ENCODE data around the gene KLHL41. TPM values are rescaled to one million over a fixed set of nuclear protein-coding genes. Genes with fewer than 3 reads are reported as not detected.

KLHL41 gene
- total and polyA plus RNA-seq, 4 donors: 0.30 to 1.6 (median 1.1) TPM

DNA sequence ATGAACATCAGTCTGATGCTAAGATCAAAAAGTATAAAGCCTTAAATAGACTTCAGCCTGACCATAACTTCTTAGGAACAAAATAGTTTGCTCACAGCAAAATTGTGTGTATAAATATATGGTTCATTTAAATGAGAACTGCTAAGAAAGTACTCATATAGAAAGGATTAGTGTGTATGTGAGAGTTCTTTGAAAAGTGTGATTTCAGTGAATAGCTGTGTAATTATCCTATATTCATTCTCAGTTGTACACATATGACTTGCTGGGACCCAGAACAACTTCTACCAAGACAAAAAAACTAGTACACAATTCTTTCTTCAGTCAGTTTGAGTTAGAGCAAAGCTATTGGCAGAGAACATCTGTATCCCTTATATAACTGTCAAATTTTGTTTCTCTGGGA lies 23.0 kb upstream of the KLHL41 start:
- H3K9ac ChIP-seq (ENCODE audit: insufficient read depth in 1 of 2, low read length in 2 of 2): no peak overlapping the region
- ATAC-seq (ENCODE audit: insufficient read depth, low FRiP score) (no peak), DNase-seq (no peak)
- H3K9me3 ChIP-seq (ENCODE audit: control insufficient read depth in 4 of 4, insufficient read depth in 3 of 4, low read length in 3 of 4): no peaks in the 10 kb centered on the region
- no peak overlapping the region for H3K4me3 ChIP-seq
- H3K4me1 ChIP-seq (ENCODE audit: control insufficient read depth in 5 of 5, insufficient read depth in 5 of 5, low read length in 5 of 5): no peaks in the 10 kb centered on the region
- H3K27me3 ChIP-seq (ENCODE audit: control insufficient read depth in 3 of 3, insufficient read depth in 3 of 3, low read length in 2 of 3): no peaks in the 10 kb centered on the region
- no peak overlapping the region for H3K27ac ChIP-seq (ENCODE audit: low read depth in 1 of 2, low read length in 1 of 2)
- peaks cover 8 to 17% (median 13%) of the 10 kb centered on the region in 4 donors for H3K36me3 ChIP-seq (ENCODE audit: control insufficient read depth in 4 of 4, insufficient read depth in 4 of 4, low read length in 4 of 4)
- TF ChIP-seq, protein P1, sequence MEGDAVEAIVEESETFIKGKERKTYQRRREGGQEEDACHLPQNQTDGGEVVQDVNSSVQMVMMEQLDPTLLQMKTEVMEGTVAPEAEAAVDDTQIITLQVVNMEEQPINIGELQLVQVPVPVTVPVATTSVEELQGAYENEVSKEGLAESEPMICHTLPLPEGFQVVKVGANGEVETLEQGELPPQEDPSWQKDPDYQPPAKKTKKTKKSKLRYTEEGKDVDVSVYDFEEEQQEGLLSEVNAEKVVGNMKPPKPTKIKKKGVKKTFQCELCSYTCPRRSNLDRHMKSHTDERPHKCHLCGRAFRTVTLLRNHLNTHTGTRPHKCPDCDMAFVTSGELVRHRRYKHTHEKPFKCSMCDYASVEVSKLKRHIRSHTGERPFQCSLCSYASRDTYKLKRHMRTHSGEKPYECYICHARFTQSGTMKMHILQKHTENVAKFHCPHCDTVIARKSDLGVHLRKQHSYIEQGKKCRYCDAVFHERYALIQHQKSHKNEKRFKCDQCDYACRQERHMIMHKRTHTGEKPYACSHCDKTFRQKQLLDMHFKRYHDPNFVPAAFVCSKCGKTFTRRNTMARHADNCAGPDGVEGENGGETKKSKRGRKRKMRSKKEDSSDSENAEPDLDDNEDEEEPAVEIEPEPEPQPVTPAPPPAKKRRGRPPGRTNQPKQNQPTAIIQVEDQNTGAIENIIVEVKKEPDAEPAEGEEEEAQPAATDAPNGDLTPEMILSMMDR (IDR thresholded peaks at IDR 0.05; ENCODE audit: control extremely low read depth, extremely low read depth): no peak

GRCh38 chr2:169490834-169491233 lies 18.7 kb upstream of the KLHL41 start:
- H3K36me3 ChIP-seq (ENCODE audit: control insufficient read depth in 4 of 4, insufficient read depth in 4 of 4, low read length in 4 of 4): peaks cover 0 to 10% (median 6%) of the 10 kb centered on the region in 4 donors
- ATAC-seq (ENCODE audit: insufficient read depth, low FRiP score): no peak
- no peaks in the 10 kb centered on the region for H3K4me1 ChIP-seq (ENCODE audit: control insufficient read depth in 5 of 5, insufficient read depth in 5 of 5, low read length in 5 of 5)
- no peaks in the 10 kb centered on the region for H3K9me3 ChIP-seq (ENCODE audit: control insufficient read depth in 4 of 4, insufficient read depth in 3 of 4, low read length in 3 of 4)
- no peak for DNase-seq
- TF ChIP-seq, protein P1 (IDR thresholded peaks at IDR 0.05; ENCODE audit: control extremely low read depth, extremely low read depth): no peak
- no peak overlapping the region for H3K4me3 ChIP-seq
- no peak overlapping the region for H3K9ac ChIP-seq (ENCODE audit: insufficient read depth in 1 of 2, low read length in 2 of 2)
- no peak overlapping the region for H3K27ac ChIP-seq (ENCODE audit: low read depth in 1 of 2, low read length in 1 of 2)
- H3K27me3 ChIP-seq (ENCODE audit: control insufficient read depth in 3 of 3, insufficient read depth in 3 of 3, low read length in 2 of 3): no peaks in the 10 kb centered on the region

- peaks cover 0 to 11% (median 6%) of the 10 kb centered on the region in 4 donors for H3K36me3 ChIP-seq (ENCODE audit: control insufficient read depth in 4 of 4, insufficient read depth in 4 of 4, low read length in 4 of 4)
- H3K27me3 ChIP-seq (ENCODE audit: control insufficient read depth in 3 of 3, insufficient read depth in 3 of 3, low read length in 2 of 3): no peaks in the 10 kb centered on the region
- H3K4me1 ChIP-seq (ENCODE audit: control insufficient read depth in 5 of 5, insufficient read depth in 5 of 5, low read length in 5 of 5): no peaks in the 10 kb centered on the region
- H3K9me3 ChIP-seq (ENCODE audit: control insufficient read depth in 4 of 4, insufficient read depth in 3 of 4, low read length in 3 of 4): no peaks in the 10 kb centered on the region
- no peak overlapping the region for H3K9ac ChIP-seq (ENCODE audit: insufficient read depth in 1 of 2, low read length in 2 of 2)
- H3K27ac ChIP-seq (ENCODE audit: low read depth in 1 of 2, low read length in 1 of 2): no peak overlapping the region
- TF ChIP-seq, protein P1 (IDR thresholded peaks at IDR 0.05; ENCODE audit: control extremely low read depth, extremely low read depth): no peak
- ATAC-seq (ENCODE audit: insufficient read depth, low FRiP score) (no peak), DNase-seq (no peak)
- H3K4me3 ChIP-seq: no peak overlapping the region
Measured at GRCh38 chr2:169491378-169491777, 18.1 kb upstream of the KLHL41 start.

- 95 to 97% methylated on average over 2 of the region's 2 CpGs for WGBS, 2 donors
- Histone ChIP-seq H3K27ac (ENCODE audit: low read depth in 1 of 2, low read length in 1 of 2) (no peak overlapping the region), H3K4me3 (no peak overlapping the region), H3K9ac (ENCODE audit: insufficient read depth in 1 of 2, low read length in 2 of 2) (no peak overlapping the region), H3K9me3 (ENCODE audit: control insufficient read depth in 4 of 4, insufficient read depth in 3 of 4, low read length in 3 of 4) (no peaks in the 10 kb centered on the region), H3K36me3 (ENCODE audit: control insufficient read depth in 4 of 4, insufficient read depth in 4 of 4, low read length in 4 of 4) (peaks cover 0 to 16% (median 3%) of the 10 kb centered on the region in 4 donors), H3K27me3 (ENCODE audit: control insufficient read depth in 3 of 3, insufficient read depth in 3 of 3, low read length in 2 of 3) (no peaks in the 10 kb centered on the region), H3K4me1 (ENCODE audit: control insufficient read depth in 5 of 5, insufficient read depth in 5 of 5, low read length in 5 of 5) (no peaks in the 10 kb centered on the region)
- TF ChIP-seq, protein P1 (IDR thresholded peaks at IDR 0.05; ENCODE audit: control extremely low read depth, extremely low read depth): no peak
- ATAC-seq (ENCODE audit: insufficient read depth, low FRiP score): no peak
- DNase-seq: no peak
Measured at GRCh38 chr2:169493360-169493759, 16.1 kb upstream of the KLHL41 start.

All from lung (tissue), 12 donors.